ENCODE measurements around the gene CKMT2.
A peak's percentile ranks its signal among the peaks of the same experiment; 100 is the strongest.
"Not testable (repeated sequence)": the region's sequence is repeated elsewhere in the genome, so short reads cannot be mapped to it uniquely, and the experiment has no call there.

Gene CKMT2

DNA sequence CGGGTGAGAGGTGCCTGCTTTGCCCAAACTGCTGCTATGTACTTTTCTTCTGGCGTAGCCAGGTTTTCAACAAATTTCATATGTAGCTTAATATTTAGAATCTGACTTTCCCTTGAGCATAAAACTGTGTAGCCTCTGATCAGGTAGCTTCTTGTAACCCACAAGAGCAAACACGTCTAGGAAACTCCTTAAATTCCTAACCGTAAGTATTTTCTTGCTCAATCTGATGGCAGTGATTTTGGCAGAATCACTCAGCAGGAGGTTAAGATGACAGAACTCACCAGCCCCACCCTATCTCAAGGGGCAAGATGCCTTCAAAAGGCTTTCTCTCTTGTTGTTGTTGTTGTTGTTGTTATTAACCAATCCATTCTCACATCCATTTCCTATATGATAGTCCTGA, 20.8 kb downstream of the CKMT2 start:
- DNase-seq: no peak

DNA sequence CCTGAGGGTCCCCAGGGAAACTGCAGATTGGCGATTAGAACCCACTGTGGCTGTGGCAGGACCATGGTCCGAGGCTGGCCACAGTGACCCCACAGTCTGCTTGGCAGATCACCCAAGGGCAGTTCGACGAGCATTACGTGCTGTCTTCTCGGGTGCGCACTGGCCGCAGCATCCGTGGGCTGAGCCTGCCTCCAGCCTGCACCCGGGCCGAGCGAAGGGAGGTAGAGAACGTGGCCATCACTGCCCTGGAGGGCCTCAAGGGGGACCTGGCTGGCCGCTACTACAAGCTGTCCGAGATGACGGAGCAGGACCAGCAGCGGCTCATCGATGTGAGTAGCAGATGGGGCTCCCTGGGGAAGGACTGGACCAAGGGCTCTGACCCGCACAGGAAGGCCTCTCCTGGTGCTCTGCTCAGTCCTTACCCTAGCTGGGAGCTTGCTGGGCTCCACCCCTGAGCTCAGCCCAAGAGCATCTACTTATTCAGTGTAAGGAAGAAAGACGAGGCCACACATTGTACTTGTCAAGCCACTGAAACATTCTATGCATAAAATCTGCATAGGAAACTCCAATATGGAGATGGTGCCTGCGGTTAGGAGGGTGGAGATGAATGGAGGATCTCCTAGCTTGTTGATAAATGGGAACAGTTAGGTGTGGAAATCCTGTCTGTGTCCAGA, 21.9 kb downstream of the CKMT2 start:
- DNase-seq: no peak

DNA sequence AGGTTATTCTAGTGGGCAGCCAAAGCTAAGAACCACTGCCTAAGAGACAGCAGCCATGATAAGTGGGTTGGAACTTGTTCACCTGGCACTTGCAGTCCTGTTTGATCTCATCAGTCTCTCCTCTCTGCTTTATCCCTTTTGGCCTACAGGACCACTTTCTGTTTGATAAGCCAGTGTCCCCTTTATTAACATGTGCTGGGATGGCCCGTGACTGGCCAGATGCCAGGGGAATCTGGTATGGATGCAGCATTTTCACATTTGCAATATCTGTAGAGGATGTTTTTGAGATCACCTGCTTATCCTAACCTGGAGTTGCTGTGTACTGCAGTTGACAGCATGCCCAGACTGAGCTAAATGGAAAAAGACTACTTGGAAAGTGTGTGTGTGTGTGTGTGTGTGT, 23.6 kb downstream of the CKMT2 start:
- DNase-seq: no peak

DNA sequence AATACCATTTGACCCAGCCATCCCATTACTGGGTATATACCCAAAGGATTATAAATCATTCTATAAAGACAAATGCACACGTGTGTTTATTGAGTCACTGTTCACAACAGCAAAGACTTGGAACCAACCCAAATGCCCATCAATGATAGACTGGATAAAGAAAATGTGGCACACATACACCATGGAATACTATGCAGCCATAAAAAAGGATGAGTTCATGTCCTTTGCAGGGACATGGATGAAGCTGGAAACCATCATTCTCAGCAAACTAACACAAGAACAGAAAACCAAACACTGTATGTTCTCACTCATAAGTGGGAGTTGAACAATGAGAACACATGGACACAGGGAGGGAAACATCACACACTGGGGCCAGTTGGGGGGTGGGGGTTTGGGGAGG, 29.7 kb downstream of the CKMT2 start:
- DNase-seq: not testable (repeated sequence)

DNA sequence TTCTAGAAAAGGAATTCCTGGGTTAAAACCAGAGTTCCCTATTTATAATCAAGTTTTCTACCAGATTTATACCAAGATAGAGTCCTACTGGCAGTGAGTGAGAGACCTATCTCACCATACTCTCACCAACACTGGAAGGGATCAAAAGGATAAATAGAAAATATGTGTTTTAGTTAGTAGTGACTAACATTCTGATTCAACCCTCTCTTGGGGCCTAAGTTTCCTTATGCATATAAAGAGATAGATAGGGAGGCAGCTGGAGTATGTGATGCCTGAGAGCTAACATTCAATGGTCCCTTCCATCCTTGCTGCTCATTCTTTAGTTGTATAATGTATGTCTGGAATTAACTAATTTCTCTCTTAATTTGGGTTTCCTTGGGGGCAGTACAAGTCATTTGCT, 32.0 kb downstream of the CKMT2 start:
- no peak for DNase-seq

DNA sequence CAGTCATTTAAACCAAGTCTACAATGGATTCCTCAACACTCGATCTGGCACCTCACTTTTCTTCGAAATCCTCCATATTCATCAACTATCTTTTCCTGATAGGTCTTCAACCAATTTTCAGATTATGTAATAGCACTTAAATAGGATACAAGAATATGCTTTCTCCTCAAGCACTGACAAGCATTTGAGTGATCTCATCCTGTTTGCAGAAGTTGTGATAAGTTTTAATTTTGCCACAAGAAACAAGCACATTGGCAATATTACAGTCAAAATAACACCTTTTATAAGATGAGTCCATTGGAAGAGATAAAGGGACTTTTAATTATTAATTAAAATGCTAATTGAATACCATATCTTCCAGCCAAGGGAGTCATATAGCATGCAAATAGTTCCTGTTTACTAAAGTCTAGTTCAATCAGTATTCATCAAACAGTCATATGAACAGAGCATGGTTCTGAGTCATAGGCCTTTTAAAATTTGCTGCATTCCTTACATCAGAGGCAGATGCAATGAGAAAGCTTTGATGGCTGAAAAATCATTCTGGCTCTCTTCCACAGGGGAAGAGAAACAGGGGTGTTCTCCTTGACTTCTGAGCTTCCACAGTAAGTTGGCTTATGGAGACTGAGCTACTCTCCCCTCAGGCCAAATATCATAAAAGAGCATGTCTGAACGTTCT, 35.5 kb downstream of the CKMT2 start:
- no peak for DNase-seq

DNA sequence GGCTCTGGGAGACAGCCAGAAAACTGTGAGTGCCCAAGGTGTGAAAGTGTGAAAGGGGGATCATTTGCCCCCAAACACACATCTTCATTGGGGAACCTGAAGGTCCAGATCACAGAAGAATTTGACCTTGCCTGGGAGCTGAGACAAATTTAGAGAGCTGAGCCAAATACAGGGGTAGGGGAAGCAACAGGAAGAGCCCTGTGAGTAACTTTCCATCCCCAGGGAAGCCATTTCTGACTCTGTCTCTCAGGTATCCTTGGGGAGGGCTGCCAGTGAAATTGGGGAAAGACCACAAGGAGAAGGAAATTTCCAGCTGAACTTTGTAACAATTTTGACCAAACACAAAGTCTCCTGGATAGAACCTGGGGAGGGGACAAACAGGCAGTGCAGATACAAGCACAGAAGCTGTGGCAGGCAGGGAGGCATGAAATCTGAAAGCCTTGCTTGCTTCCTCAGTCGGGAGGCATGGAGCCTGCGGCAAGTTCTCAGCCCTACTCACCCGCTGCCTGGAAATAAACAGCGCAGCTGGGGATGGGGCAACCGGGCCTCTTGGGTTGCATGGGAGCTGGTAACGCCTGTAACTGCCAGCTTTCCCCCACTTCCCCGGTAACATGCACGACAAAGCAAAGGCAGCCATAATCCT, 36.8 kb downstream of the CKMT2 start:
- DNase-seq: no peak

DNA sequence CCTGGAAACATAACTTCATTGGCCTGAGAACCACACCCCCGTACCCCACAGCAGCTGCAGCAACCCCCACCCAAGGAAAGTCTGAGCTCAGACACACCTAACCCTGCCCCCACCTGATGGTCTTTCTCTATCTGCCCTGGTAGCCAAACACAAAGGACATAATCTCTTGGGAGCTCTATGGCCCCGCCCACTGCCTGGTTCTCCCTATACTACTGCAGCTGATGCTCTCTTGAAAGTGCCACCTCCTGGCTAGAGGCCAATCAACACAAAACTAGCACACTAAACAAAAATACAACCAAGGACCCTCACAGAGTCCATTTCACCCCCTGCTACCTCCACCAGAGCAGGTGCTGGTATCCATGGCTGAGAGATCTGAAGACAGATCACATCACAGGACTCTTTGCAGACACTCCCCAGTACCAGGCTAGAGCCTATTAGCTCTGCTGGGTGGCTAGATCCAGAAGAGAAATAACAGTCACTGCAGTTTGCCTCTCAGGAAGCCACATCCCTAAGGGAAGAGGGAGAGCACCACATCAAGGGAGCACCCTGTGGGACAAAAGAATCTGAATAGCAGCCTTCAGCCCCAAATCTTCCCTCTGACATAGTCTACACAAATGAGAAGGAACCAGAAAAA, 37.4 kb downstream of the CKMT2 start:
- DNase-seq: not testable (repeated sequence)

DNA sequence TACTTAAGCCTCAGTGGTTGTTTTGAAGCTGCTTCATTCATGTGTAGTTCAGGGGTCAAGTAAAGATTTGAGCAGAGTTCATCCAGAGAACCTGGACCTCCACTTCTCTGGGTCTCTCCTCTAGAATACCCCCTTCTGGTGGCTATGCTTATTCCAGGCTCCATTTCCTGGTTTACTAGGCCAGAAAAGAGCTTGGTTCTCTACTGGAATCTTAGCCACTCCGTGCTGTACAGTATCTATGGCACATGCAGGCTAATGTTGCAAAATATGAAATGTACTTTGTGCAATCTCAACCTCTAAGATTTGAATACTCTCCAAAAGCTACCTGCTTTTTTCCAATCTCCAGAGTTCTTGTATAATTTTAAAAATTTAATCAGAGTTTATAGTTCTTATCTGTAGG, 50.9 kb downstream of the CKMT2 start:
- no peak for DNase-seq

DNA sequence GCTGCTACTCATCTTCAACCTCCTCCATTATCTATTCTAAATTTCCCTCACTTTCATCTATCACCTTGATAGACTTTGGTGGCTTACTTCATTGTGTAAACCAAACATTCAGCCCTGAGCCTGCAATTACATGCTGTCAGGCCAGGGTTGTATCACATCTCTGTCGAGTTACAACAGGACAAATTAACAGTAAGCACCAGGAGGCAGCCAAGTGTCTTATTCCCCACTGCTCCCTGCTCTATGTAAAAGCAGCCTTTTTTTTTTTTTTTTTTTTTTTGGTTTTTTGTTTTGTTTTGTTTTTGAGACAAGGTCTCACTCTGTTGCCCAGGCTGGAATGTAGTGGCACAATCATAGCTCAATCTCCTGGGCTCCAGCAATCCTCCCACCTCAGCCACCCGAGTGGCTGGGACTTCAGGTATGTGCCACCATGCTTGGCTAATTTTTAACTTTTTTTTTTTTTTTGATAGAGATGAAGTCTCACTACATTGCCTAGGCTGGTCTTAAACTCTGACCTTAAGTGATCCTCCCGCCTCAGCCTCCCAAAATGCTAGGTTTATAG, 53.0 kb downstream of the CKMT2 start:
- DNase-seq: no peak

DNA sequence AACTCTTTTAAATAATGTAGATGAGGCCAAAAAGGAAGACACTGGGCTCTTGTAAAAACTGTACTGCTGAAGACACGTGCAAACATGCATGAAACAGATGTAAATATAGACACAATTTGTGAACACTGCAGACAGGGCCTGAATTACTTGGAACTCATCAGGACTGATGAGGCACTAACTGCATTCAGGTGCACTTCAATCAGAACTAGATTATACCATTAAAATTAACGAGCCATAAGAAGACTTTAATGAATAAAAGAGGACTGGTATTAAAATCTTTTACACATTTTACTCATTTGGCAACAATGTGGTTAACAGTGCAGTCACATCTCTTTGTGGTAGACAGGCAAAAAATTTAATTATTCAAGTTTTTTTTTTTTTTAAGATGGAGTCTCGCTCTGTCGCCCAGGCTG, 54.9 kb downstream of the CKMT2 start:
- DNase-seq: no peak

DNA sequence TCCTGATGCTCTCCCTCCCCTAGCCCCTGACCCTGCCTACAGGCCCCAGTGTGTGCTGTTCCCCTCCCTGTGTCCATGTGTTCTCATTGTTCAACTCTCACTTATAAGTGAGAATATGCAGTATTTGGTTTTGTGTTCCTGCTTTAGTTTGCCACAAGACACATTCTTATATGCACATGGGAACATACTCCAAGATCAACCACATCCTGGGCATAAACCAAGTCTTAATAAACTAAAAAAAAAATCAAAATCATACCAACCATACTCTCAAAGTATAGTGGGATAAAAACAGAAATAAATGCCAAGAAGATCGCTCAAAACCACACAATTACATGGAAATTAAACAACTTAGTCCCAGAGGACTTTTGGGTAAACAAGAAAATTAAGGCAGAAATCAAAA, 57.0 kb downstream of the CKMT2 start:
- no peak for DNase-seq

DNA sequence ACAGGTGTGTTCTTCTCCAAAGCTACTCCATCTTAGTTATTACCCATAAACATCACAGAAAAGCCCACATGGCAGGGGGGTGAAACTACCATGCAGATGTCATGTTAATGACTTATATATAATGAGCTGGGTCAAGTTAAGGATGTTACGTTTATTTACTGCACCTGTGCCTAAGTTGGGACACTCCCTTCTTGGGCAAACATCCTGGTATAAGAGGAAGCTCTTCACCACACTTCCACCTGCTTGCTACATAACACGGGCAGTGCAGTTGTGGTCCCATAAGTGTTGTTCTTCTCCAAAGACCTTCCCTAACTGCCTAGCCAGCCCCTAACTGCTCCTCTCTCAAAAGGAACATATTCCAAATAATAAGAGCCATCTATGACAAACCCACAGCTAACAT, 59.0 kb downstream of the CKMT2 start:
- DNase-seq: no peak

DNA sequence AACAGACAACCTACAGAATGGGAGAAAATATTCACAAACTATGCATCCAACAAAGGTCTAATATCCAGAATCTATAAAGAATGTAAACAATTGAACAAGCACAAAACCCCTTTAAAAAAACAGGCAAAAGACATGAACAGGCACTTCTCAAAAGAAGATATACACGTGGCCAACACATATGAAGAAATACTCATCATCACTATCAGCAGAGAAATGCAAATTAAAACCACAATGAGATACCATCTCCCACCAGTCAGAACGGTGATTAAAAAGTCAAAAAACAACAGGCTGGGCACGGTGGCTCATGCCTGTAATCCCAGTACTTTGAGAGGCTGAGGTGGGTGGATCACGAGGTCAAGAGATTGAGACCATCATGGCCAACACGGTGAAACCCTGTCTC, 60.9 kb downstream of the CKMT2 start:
- not testable (repeated sequence) for DNase-seq

DNA sequence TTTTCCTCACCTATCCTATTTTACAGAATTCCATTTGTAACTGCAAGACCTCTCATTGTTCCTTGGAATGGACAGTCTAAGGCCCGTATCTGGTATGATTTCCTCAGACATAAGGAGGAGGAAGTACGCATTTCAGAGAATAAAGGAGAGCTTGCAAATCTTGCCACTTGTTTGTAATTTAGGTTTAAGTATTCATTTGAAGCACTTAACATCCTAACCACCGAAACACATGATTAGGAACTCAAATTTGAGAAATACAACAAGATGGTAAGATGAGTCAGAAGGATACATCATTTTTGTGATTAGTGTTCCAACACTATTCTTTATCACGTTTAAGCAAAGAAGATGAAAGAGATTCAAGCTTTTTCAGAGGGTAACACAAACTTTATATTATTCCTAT, 64.4 kb downstream of the CKMT2 start:
- DNase-seq: no peak

DNA sequence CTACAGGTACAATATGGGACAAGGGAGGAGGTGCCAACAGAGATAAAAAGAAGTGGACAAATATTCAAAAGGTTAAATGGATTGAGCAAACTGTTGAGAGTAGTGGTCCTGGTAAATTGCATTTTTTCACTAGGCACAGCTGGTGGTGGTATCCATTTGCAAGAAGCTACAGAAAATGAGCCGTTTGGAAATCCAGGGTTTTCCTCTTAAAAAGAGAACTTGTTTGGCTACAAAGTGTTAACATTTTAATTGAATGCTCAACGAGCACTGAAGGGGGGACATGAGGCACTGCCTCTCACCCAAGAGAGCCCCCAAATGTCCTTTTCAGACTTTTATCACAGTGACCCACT, 67.8 kb downstream of the CKMT2 start:
- no peak for DNase-seq

DNA sequence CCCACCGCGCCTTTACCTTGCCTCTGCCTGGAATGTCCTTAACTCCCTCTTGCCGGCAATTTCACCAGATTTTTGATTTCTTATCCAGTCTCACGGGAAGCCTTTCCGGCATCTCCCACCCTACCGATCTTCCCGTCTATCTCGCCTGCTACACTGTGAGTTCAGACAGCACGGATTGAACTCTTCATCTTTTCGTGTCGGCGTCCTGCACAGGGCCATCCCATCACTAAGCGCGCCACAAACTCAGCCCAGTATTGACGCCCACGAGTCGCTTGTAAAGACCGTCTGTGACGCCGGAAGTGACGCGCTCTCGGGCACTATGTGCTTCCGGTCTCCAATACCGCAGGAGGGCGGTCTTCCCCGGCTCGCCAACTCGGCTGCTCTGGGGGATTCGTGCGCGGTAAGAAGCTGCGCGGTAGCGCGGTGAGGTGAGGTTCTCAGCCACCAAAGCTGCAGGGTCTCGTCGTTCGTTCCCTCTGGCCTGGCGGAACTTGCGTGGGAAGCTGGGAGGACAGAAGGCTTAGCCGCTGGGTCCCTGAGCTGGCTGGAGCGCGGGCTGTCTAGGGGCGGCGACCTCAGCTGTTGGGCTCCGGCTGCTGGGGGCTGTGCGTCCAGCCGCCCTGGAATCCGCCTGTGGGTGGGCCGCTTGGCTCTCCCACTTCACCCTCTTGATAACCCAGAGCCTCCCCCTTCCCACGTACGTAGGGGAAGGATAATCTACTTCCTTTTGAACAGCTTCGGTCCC, 68.3 kb downstream of the CKMT2 start, which contains the start of gene ZCCHC9:
Gene ZCCHC9, plus strand, starts transcription at position 317 of the 745 bp plus-strand sequence. CDS start 3,171 bp downstream, outside the sequence.
- DNase-seq: peak; percentile 51

DNA sequence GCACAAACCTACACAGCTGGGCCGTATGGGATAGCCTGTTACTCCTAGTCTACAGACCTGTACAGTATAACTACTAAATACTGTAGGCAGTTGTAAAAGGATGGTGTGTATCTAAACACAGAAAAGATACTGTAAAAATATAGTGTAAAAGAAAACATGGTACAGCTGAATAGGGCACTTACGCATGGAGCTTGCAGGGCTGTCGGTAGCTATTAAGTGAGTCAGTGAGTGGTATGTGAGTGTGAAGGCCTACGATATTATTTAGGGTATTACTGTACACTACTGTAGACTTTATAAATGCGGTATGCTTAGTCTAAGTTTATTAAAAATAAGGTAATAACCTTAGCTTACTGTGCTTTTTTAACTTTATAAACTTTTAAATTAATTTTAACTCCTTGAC, 69.5 kb downstream of the CKMT2 start:
- no peak for DNase-seq

DNA sequence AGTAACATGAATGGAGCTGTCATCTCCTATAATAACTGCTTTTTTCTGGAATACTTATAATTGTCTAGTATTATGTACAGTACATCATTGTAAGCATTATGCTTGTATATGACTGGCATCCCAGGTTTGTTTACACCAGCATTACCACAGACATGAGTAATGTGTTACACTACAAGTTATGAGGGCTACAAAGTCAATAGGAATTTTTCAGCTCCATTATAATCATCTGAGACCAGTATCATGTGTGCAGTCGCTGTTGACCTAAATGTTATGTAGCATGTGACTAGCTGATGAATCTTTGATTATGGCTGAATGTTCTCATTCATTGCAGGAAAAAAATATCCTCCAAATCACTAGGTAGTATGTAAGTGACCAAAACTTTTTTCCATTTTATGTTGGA, 70.4 kb downstream of the CKMT2 start:
- no peak for DNase-seq

DNA sequence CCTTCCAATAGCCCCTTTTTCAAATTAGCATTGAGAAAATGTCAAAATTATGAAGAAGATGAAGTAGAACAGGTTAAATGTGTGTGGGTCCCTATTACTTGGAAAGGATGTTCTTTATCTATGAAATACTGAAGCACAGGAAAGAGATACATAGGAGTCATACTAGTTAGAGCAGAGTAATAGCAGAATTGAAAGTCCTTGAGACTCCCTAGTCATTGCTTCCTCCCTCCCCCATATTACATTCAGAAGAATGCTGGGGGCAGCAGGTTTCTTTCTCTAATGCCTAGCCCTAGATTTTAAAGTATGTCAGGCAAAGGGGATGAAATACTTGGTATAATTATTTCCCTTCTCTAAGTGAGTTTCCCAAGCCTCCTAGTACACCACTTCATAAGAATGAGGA, 72.7 kb downstream of the CKMT2 start:
- DNase-seq: no peak

DNA sequence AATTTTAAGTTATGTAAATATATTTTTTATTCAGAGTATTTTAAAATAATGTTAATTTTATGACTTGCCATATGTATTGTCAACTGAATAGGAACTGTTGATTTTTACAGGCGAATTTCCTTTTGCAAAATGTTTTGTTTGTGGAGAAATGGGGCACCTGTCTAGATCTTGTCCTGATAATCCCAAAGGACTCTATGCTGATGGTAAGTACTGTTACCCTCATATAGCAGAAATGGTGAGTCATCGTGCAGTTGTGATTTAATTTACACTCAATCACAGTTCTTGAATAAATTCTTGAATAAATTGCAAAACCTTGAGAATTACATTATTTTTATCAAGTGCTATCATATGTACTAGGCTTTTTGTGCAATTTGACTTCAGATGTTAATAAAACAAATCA, 75.7 kb downstream of the CKMT2 start:
- no peak for DNase-seq

DNA sequence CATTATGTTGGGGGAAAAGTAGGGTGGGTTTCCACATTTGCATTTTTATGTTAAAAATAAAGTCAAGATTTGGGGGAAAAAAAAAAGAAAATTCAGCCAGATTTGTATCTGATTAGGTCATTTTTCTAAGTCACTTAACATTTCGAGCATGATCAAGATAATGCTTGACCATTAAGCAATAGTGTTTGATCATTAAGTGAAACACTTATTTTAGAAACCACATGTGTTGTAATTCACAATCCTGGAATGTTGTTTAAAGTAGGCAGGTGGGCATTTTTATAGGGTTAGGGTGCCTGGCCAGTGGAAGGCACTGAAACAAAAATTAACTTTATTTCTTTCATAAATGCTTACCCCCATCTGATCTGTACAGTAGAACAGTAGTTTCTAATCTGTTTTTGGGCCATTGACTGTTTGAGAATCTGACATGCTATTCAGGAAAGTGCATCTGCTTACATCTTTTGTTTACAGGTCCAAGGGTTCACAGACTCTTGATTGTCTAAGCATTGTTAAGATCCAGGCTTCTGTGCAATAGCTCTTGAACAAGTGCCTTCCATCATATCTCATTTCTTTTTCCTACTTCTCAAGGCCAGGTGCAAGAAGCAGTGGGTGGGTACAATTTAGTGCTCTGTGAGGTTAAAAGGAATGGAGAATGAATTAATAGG, 77.4 kb downstream of the CKMT2 start:
- DNase-seq: no peak
